K562 (cell line): ENCODE data around the gene TSKS. TPM values are rescaled to one million over a fixed set of nuclear protein-coding genes. Genes with fewer than 3 reads are reported as not detected.

Experiments
- ATAC-seq: fragments of 200-7000 bp; cut with Tn5 transposase; 3 replicates; pipeline ENCODE4 v1.9.1; 2020; ENCODE audit warnings: moderate library complexity
- BruUV-seq: library from RNA; stranded (reverse); fragments of 400-500 nt; replicated peaks from 2 replicates; lab custom pipeline; 2021; lab: Mats Ljungman, UMichigan
- CTCF ChIA-PET: fragments of 300-600 bp; formaldehyde crosslinking; extraction: SDS; loops from one replicate; lab custom pipeline; 2021; ENCODE audit warnings: low intra/inter-chr PET ratio; lab: Yijun Ruan, JAX
- POLR2A ChIA-PET: fragments of 300-600, 350-650 bp; sonication (Branson Sonifier 250); formaldehyde crosslinking; extraction: SDS; loops from one replicate; lab custom pipeline; 2021; ENCODE audit warnings: antibody characterized with exemption, inconsistent platforms; lab: Yijun Ruan, JAX
- DNase-seq, 4 experiments: peaks; one replicate each; pipeline versions ENCODE4 v3.0.0 to v3.0.0-alpha.2; 2011 to 2018; ENCODE audit warnings: low spot score in 3 of 4, mixed read lengths in 3 of 4; ENCODE audit errors: extremely low read depth in 1 of 4
- FAIRE-seq: peaks from 2 replicates; lab custom pipeline; 2011; peaks lifted over from hg19 to GRCh38; lab: Jason Lieb, UNC
- H2AFZ ChIP-seq: 2 replicates; pipeline ENCODE4 v1.6.0; 2011; ENCODE audit warnings: low read depth, low read length, control low read depth, inconsistent platforms
- H3K27ac ChIP-seq: fragments of 200-600 bp; 3 replicates; pipeline ENCODE4 v1.8.0; 2011; ENCODE audit warnings: low read depth, mild to moderate bottlenecking, control low read depth, inconsistent platforms, low read length, moderate library complexity, mixed read lengths; ENCODE audit errors: extremely low read depth
- H3K27me3 ChIP-seq, 2 experiments: fragments of 300-600 bp in 1 of 2; 2 replicates in 1 of 2; 3 replicates in 1 of 2; pipeline versions ENCODE4 v1.6.0 to v1.8.0; 2011; ENCODE audit warnings: inconsistent platforms in 2 of 2, low read length in 2 of 2, mild to moderate bottlenecking in 1 of 2, mixed read lengths in 1 of 2, moderate library complexity in 1 of 2; ENCODE audit not compliant: control insufficient read depth in 2 of 2, insufficient read depth in 2 of 2
- H3K36me3 ChIP-seq: fragments of 300-600 bp; 3 replicates; pipeline ENCODE4 v1.8.0; 2011; ENCODE audit warnings: mild to moderate bottlenecking, low read length, inconsistent platforms; ENCODE audit not compliant: control insufficient read depth, insufficient read depth
- H3K4me1 ChIP-seq, 2 experiments: fragments of 200-600 bp in 1 of 2; replicated peaks in 1 of 2; 2 replicates in 1 of 2; 3 replicates in 1 of 2; pipeline versions ENCODE4 v1.5.1 to v1.8.0; 2011; ENCODE audit warnings: inconsistent platforms in 2 of 2, low read length in 2 of 2, mild to moderate bottlenecking in 1 of 2, mixed read lengths in 1 of 2, moderate library complexity in 1 of 2; ENCODE audit not compliant: control insufficient read depth in 2 of 2, insufficient read depth in 2 of 2
- H3K4me2 ChIP-seq: 2 replicates; pipeline ENCODE4 v1.6.1; 2011; ENCODE audit warnings: low read length, control low read depth, inconsistent platforms, mixed read lengths; ENCODE audit not compliant: insufficient read depth
- H3K4me3 ChIP-seq: fragments of 200-600 bp; sonication (generic), shearing (Covaris generic); 2 replicates; pipeline ENCODE4 v1.5.1; 2016; ENCODE audit warnings: control low read depth, inconsistent platforms
- H3K79me2 ChIP-seq: fragments of 200-600 bp; 3 replicates; pipeline ENCODE4 v1.8.0; 2011; ENCODE audit warnings: low read length, inconsistent platforms; ENCODE audit not compliant: control insufficient read depth, insufficient read depth
- H3K9ac ChIP-seq, 2 experiments: 2 replicates each; pipeline versions ENCODE4 v1.6.0 to v1.6.1; 2011; ENCODE audit warnings: low read depth in 2 of 2, low read length in 2 of 2, control low read depth in 1 of 2, inconsistent platforms in 1 of 2, mild to moderate bottlenecking in 1 of 2, mixed read lengths in 1 of 2; ENCODE audit not compliant: insufficient read depth in 1 of 2
- H3K9me1 ChIP-seq: one replicate; pipeline ENCODE4 v1.6.0; 2011; ENCODE audit warnings: inconsistent platforms, mild to moderate bottlenecking, low read length, moderate library complexity; ENCODE audit not compliant: control insufficient read depth, insufficient read depth
- H3K9me3 ChIP-seq: replicated peaks from 2 replicates; pipeline ENCODE4 v1.5.1; 2011; ENCODE audit warnings: low read depth, low read length, inconsistent platforms; ENCODE audit not compliant: control insufficient read depth, insufficient read depth
- H4K20me1 ChIP-seq: replicated peaks from 2 replicates; pipeline ENCODE4 v1.6.1; 2011; ENCODE audit warnings: low read length, inconsistent platforms, mixed read lengths; ENCODE audit not compliant: control insufficient read depth, insufficient read depth
- E4F1 ChIP-seq: fragments of 250-450 bp; sonication (Bioruptor Pico); IDR thresholded peaks from 2 replicates; pipeline ENCODE4 v1.5.0; 2021; ENCODE audit warnings: mild to moderate bottlenecking, borderline replicate concordance
- GTF2E2 ChIP-seq: fragments of 200-800 bp; sonication (Bioruptor generic); IDR thresholded peaks from 2 replicates; pipeline ENCODE4 v1.6.1; 2016; ENCODE audit warnings: missing genetic modification characterization, missing compliant biosample characterization
- NFRKB ChIP-seq: fragments of 450-650 bp; IDR thresholded peaks from 2 replicates; pipeline ENCODE4 v1.6.1; 2016; ENCODE audit warnings: low read depth
- RNF219 ChIP-seq: fragments of 250-450 bp; sonication (Bioruptor Pico); IDR thresholded peaks from 2 replicates; pipeline ENCODE4 v1.5.0; 2022; ENCODE audit warnings: mild to moderate bottlenecking
- TEAD1 ChIP-seq, 2 experiments: fragments of 450-650 bp in 1 of 2; sonication (generic) in 1 of 2; formaldehyde crosslinking; IDR thresholded peaks; 2 replicates each; pipeline versions ENCODE4 v1.4.0 to v1.8.0; 2020 to 2022; ENCODE audit warnings: mild to moderate bottlenecking in 2 of 2, missing genetic modification reagents in 1 of 2
- WHSC1 ChIP-seq: IDR thresholded peaks from one replicate; pipeline ENCODE4 v1.6.1; 2012; ENCODE audit warnings: low read length, control low read depth, inconsistent platforms
- ZNF316 ChIP-seq: fragments of 450-650 bp; IDR thresholded peaks from 2 replicates; pipeline ENCODE4 v1.6.1; 2016
- ZNF609 ChIP-seq: sonication (generic); formaldehyde crosslinking; IDR thresholded peaks from 2 replicates; pipeline ENCODE4 v1.8.1; 2023; ENCODE audit warnings: missing genetic modification reagents, mild to moderate bottlenecking, borderline replicate concordance
- ZNF740 ChIP-seq, 3 experiments: fragments of 200-800 bp in 1 of 3; sonication (Bioruptor generic) in 1 of 3; sonication (generic) in 1 of 3; formaldehyde crosslinking in 1 of 3; IDR thresholded peaks; 2 replicates each; pipeline versions ENCODE4 v1.6.1 to v1.8.0; 2016 to 2022; ENCODE audit warnings: mild to moderate bottlenecking in 2 of 3, missing compliant biosample characterization in 2 of 3, missing genetic modification characterization in 2 of 3, missing genetic modification reagents in 1 of 3
- WGBS: fragments of 100-300 bp; shearing (Covaris generic); methylation state at CpG from one replicate; pipeline ENCODE4 v1.1.6; 2016; ENCODE audit warnings: low coverage, mixed read lengths; ENCODE audit not compliant: insufficient coverage; ENCODE audit errors: missing lambda C conversion rate; 5-methylcytosine and 5-hydroxymethylcytosine counted together
- in situ Hi-C: fragments of 300-500 bp; cut with MboI; formaldehyde crosslinking; loops from 4 replicates; pipeline ENCODE4 v1.15.0; 2018; ENCODE audit warnings: inconsistent platforms, mixed read lengths
- intact Hi-C: fragments of 100-400 bp; cut with micrococcal nuclease; formaldehyde crosslinking; loops from 2 replicates; pipeline ENCODE4 v1.14.2; 2022
- polyA plus RNA-seq, 8 experiments: library from polyadenylated mRNA; depleted of rRNA in 4 of 8; stranded (reverse) in 5 of 8; unstranded in 3 of 8; fragments of >200 nt; fragmentation: Nextera tagmentation in 2 of 8; fragmentation: Illumina TruSeq in 1 of 8; extraction: Ambion mirVana in 2 of 8; extraction: Trizol in 1 of 8; gene quantifications; 2 replicates each; pipeline versions ENCODE4 v1.2.1 to v1.2.3, GENCODE V29; 2011 to 2014; ENCODE audit warnings: inconsistent platforms in 1 of 8, missing spikeins in 1 of 8
- total RNA-seq, 7 experiments: library from RNA; depleted of rRNA in 6 of 7; stranded (reverse); fragments of >200 nt in 6 of 7; fragmentation: Illumina TruSeq in 2 of 7; extraction: Trizol in 2 of 7; gene quantifications; 2 replicates each; pipeline versions ENCODE4 v1.2.1 to v1.2.3, GENCODE V29; 2011 to 2021; ENCODE audit warnings: low replicate concordance in 1 of 7

TSKS gene
- total and polyA plus RNA-seq, 9 of the 15 experiments (the other 6 are each of a cell fraction or from before 2014, with no cell fraction given) = 0.14 to 4.5 (median 0.80) TPM

- H3K9ac ChIP-seq = peak overlapping the region; percentile 47 to 89
- in situ Hi-C loops = no loop called here
- H3K9me3 ChIP-seq = no peaks in the 10 kb centered on the region
- CTCF ChIA-PET = no interaction called here
- H3K27ac ChIP-seq = peak overlapping the region; percentile 68
- peaks cover 19 to 42% of the 10 kb centered on the region in 2 experiments for H3K4me1 ChIP-seq
- BruUV-seq = TSS peak; percentile 88
- 66% methylated on average over 11 of the region's 11 CpGs for WGBS
- H3K4me2 ChIP-seq = peak overlapping the region; percentile 75
- H3K36me3 ChIP-seq = peaks cover 8% of the 10 kb centered on the region; the same call in 1 of the 3 replicates
- DNase-seq = no peak
- intact Hi-C loops = no loop called here
- H2AFZ ChIP-seq = peak overlapping the region; percentile 87
- no peaks in the 10 kb centered on the region for H3K9me1 ChIP-seq
- no peaks in the 10 kb centered on the region for H3K79me2 ChIP-seq
- POLR2A ChIA-PET = interaction anchor here (0.6 to 1.2 kb wide), 4 partner anchors 13 to 383 kb away, joined by 3 to 6 read pairs (median 4); no protein-coding TSS in a partner anchor
- no peaks in the 10 kb centered on the region for H3K27me3 ChIP-seq
- no peak for ATAC-seq
- no peak for FAIRE-seq
- H4K20me1 ChIP-seq = no peaks in the 10 kb centered on the region; the same call in 1 of the 2 replicates
- H3K4me3 ChIP-seq = peak overlapping the region; percentile 43
- TF ChIP-seq GTF2E2 (tag) = peak; percentile 55; the same call in 1 of the 2 replicates
- TF ChIP-seq ZNF609 (CRISPR knock-in tag) = no peak
- TF ChIP-seq NFRKB = no peak
- no peak for TF ChIP-seq E4F1 (CRISPR knock-in tag)
- TF ChIP-seq TEAD1 (CRISPR knock-in tag; IDR thresholded peaks at IDR 0.05) = no peak
- peak; percentile 52; the same call in 1 of the 2 replicates for TF ChIP-seq ZNF740 (CRISPR knock-in tag; IDR thresholded peaks at IDR 0.05)
- no peak for TF ChIP-seq ZNF740 (tag; IDR thresholded peaks at IDR 0.05)
- no peak for TF ChIP-seq WHSC1
- no peak for TF ChIP-seq RNF219
- TF ChIP-seq ZNF316 = no peak
Observed at GRCh38 chr19:49812452-49812996, 49.4 kb upstream of the TSKS start.
